OCI-LY3 (cell line): ENCODE results near the gene EXOC4.

Experiments used
- H2AFZ ChIP-seq: fragments of 200-600, 300-600 bp; shearing (Covaris generic); 2 replicates; pipeline ENCODE4 v1.6.0; 2014; ENCODE audit warnings: antibody characterized with exemption, low read depth, low read length
- H3K27ac ChIP-seq: fragments of 200-600, 300-600 bp; sonication (generic); 2 replicates; pipeline ENCODE4 v1.5.1; 2014; ENCODE audit warnings: mild to moderate bottlenecking, low read length, moderate library complexity, mixed read lengths
- H3K27me3 ChIP-seq: fragments of 200-600, 300-600 bp; sonication (generic); 2 replicates; pipeline ENCODE4 v1.6.1; 2014; ENCODE audit warnings: low read depth, low read length, mixed read lengths
- H3K36me3 ChIP-seq: fragments of 200-600, 300-600 bp; sonication (generic); replicated peaks from 2 replicates; pipeline ENCODE3; 2014; ENCODE audit warnings: low read depth, low read length, mixed read lengths
- H3K4me1 ChIP-seq: fragments of 300-600, 200-600 bp; sonication (generic); 2 replicates; pipeline ENCODE4 v1.6.1; 2014; ENCODE audit warnings: low read length, mixed read lengths
- H3K4me2 ChIP-seq: fragments of 200-600, 300-600 bp; sonication (generic); 2 replicates; pipeline ENCODE4 v1.6.1; 2014; ENCODE audit warnings: low read length, mixed read lengths
- H3K4me3 ChIP-seq: fragments of 300-600, 200-600 bp; sonication (generic); 2 replicates; pipeline ENCODE4 v1.5.1; 2014; ENCODE audit warnings: antibody characterized with exemption, mild to moderate bottlenecking, low read length, moderate library complexity
- H3K79me2 ChIP-seq: fragments of 300-600, 200-600 bp; shearing (Covaris generic); 2 replicates; pipeline ENCODE4 v1.6.1; 2014; ENCODE audit warnings: mild to moderate bottlenecking, low read length, mixed read lengths
- H3K9ac ChIP-seq: fragments of 300-600, 200-600 bp; shearing (Covaris generic); 2 replicates; pipeline ENCODE4 v1.6.0; 2014; ENCODE audit warnings: mild to moderate bottlenecking, low read length, moderate library complexity
- H3K9me3 ChIP-seq: fragments of 200-600, 300-600 bp; shearing (Covaris generic); 2 replicates; pipeline ENCODE4 v1.6.1; 2014; ENCODE audit warnings: low read length, mixed read lengths; ENCODE audit not compliant: insufficient read depth
- H4K20me1 ChIP-seq: fragments of 200-600, 300-600 bp; sonication (generic); 2 replicates; pipeline ENCODE4 v1.6.1; 2016; ENCODE audit warnings: low read length, mixed read lengths; ENCODE audit not compliant: insufficient read depth
- EZH2phosphoT487 ChIP-seq: fragments of 200-600 bp; shearing (Covaris generic); IDR thresholded peaks from 2 replicates; pipeline ENCODE4 v1.6.1; 2018; ENCODE audit warnings: antibody characterized with exemption, mixed run types, low read depth
- TF ChIP-seq, protein P1 (sequence below): fragments of 200-600, 300-600 bp; sonication (generic); IDR thresholded peaks from 2 replicates; pipeline ENCODE4 v1.5.1; 2014; ENCODE audit warnings: antibody characterized with exemption, low read length, low read depth

Gene EXOC4

DNA sequence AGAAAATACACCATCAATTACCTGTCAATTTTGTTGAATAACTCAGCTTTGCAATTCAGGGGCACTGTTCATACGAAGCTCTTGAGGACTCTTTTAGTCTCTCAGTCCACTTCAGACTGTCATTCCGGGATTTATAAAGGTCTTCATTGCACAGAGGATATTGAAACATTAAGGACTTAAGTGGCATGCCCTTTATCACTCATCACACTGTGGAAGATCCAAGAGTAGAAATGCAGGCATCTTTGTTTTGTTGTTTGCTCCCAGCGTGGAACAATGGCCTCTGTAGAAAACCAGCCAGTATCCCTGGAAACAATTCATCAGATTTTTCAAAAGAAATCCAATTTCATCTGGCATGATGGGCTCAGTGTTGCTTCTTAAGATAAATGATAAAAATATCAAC, 808.0 kb downstream of the EXOC4 start:
- Histone ChIP-seq H3K9ac (no peak overlapping the region), H3K27ac (no peak overlapping the region), H3K9me3 (no peaks in the 10 kb centered on the region), H3K4me1 (peaks cover 13% of the 10 kb centered on the region), H3K27me3 (no peaks in the 10 kb centered on the region), H2AFZ (no peak overlapping the region), H3K79me2 (no peaks in the 10 kb centered on the region), H3K4me2 (no peak overlapping the region), H4K20me1 (no peaks in the 10 kb centered on the region), H3K4me3 (no peak overlapping the region), H3K36me3 (no peaks in the 10 kb centered on the region)
- no peak for TF ChIP-seq EZH2phosphoT487
- TF ChIP-seq, protein P1, sequence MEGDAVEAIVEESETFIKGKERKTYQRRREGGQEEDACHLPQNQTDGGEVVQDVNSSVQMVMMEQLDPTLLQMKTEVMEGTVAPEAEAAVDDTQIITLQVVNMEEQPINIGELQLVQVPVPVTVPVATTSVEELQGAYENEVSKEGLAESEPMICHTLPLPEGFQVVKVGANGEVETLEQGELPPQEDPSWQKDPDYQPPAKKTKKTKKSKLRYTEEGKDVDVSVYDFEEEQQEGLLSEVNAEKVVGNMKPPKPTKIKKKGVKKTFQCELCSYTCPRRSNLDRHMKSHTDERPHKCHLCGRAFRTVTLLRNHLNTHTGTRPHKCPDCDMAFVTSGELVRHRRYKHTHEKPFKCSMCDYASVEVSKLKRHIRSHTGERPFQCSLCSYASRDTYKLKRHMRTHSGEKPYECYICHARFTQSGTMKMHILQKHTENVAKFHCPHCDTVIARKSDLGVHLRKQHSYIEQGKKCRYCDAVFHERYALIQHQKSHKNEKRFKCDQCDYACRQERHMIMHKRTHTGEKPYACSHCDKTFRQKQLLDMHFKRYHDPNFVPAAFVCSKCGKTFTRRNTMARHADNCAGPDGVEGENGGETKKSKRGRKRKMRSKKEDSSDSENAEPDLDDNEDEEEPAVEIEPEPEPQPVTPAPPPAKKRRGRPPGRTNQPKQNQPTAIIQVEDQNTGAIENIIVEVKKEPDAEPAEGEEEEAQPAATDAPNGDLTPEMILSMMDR: no peak

DNA sequence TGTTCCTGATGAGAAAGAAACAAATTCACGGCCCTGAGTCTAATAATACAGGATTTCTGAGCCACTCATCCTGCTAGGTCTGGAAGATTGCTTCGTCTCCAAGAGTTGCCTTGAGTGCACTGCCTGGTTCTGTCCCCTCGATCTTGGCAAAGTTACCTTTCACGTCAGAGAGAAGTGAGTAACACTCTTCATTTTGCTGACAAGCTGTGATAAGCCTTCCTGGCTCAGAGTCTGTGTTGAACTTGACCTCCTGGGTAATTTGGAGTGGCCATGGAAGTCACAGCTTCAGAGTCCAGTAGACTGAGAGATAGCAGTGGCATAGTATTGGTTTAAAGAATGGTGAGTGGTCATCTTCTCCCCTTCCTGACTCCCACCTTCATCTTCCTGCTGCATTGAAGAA, 809.6 kb downstream of the EXOC4 start:
- H3K27me3 ChIP-seq: no peaks in the 10 kb centered on the region
- no peak overlapping the region for H3K27ac ChIP-seq

DNA sequence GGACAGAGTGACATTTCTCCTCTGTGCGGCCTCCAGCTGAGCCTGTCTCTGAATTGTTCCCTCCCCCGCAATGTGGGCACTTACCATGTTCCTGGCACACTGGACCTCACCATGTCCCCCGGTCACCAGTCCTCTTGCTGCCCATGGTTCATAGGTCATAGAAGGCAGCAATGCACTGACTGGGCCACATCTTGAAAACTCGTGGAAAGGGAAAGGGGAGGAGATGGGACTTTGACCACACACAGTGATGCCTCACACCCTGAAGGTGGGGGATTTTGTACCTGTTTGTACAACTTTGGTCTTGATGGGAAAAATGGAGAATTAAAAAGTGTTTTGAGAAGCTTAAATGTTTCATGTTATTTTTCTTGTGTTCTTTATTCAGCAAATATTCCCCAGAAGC, 812.5 kb downstream of the EXOC4 start:
- TF ChIP-seq EZH2phosphoT487: no peak
- TF ChIP-seq, protein P1: no peak
- Histone ChIP-seq H3K36me3 (no peaks in the 10 kb centered on the region), H3K4me1 (0 out of 2 replicates have a peak, but pooled peaks cover 5% of the 10 kb centered on the region), H3K27ac (no peak overlapping the region), H3K9me3 (no peaks in the 10 kb centered on the region), H3K9ac (no peak overlapping the region), H3K4me2 (no peak overlapping the region), H3K4me3 (no peak overlapping the region), H2AFZ (no peak overlapping the region), H4K20me1 (no peaks in the 10 kb centered on the region), H3K79me2 (no peaks in the 10 kb centered on the region), H3K27me3 (no peaks in the 10 kb centered on the region)

More for the DNA sequence above, 809.6 kb downstream of the EXOC4 start:
- no peaks in the 10 kb centered on the region for H3K9me3 ChIP-seq
- H3K4me2 ChIP-seq: no peak overlapping the region
- H3K9ac ChIP-seq: no peak overlapping the region
- H3K4me1 ChIP-seq: peaks cover 13% of the 10 kb centered on the region
- no peak for TF ChIP-seq EZH2phosphoT487
- TF ChIP-seq, protein P1: no peak
- no peak overlapping the region for H3K4me3 ChIP-seq
- no peaks in the 10 kb centered on the region for H4K20me1 ChIP-seq
- H3K79me2 ChIP-seq: no peaks in the 10 kb centered on the region
- no peaks in the 10 kb centered on the region for H3K36me3 ChIP-seq
- no peak overlapping the region for H2AFZ ChIP-seq

DNA sequence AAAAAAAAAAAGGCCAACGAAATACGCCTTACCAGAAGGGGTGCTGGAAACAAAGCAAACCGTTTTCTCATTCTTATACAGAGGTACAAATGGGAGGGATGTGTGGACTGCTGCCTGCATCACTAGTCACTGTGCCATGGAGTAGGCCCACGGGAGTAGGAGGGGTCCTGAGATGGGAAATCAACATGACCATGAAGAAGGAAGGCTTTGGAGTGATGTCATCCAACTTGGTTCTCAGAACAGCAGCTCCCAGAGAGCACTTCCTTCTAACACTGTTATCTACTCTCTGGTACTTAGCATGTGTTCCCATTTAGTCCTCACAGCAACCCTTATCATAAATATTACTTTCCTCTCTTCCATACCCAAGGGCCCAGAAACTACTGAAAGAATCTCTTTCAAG, 814.3 kb downstream of the EXOC4 start:
- no peaks in the 10 kb centered on the region for H3K36me3 ChIP-seq
- H3K27ac ChIP-seq: no peak overlapping the region
- no peaks in the 10 kb centered on the region for H3K27me3 ChIP-seq
- no peaks in the 10 kb centered on the region for H3K79me2 ChIP-seq
- no peak overlapping the region for H3K4me2 ChIP-seq
- H3K9me3 ChIP-seq: no peaks in the 10 kb centered on the region
- no peak for TF ChIP-seq EZH2phosphoT487
- TF ChIP-seq, protein P1: no peak
- no peaks in the 10 kb centered on the region for H4K20me1 ChIP-seq
- H3K4me1 ChIP-seq: peaks cover 22% of the 10 kb centered on the region
- no peak overlapping the region for H3K4me3 ChIP-seq
- H2AFZ ChIP-seq: no peak overlapping the region
- no peak overlapping the region for H3K9ac ChIP-seq
